ENCODE data around the gene PIPOX.

DNA sequence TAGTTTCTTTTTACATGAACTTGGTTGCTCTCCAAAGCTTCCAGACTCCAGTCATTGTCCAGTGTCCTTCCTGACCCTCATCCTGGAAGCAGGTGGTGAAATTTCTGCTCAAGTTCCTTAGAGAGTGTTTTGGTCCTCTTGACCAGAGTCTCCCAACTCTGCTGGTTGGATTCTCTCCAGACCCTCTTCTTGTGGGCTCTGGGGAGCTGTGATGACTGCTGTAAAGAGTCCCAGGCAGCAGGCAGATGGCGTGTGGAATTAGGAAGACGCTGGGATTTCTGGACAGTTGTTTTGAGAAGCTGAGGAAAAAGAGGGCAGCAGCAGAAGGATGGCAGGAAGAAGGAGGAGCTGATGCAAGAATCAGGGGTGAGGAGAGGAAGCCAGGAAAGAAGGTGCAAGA, 35.5 kb upstream of the PIPOX start:
- TF ChIP-seq POLR2A (IDR thresholded peaks at IDR 0.05) (no peak), POLR2AphosphoS5 (IDR thresholded peaks at IDR 0.05) (no peak), CTCF (IDR thresholded peaks at IDR 0.05) (no peak)

Measured in sigmoid colon (tissue), 4 donors.